Hematopoietic multipotent progenitor cell treated with erythropoietin and hydrocortisone succinate and interleukin-3 and kit ligand, for 15 days (in vitro differentiated cells): ENCODE results near the gene SGIP1.

Experiments used
- DNase-seq: peaks from one replicate; pipeline ENCODE4 v3.0.0-alpha.2; 2015; ENCODE audit warnings: low spot score

The SGIP1 gene

GRCh38 chr1:66606362-66607065 lies 72.6 kb downstream of the SGIP1 start:
- DNase-seq: no peak

DNA sequence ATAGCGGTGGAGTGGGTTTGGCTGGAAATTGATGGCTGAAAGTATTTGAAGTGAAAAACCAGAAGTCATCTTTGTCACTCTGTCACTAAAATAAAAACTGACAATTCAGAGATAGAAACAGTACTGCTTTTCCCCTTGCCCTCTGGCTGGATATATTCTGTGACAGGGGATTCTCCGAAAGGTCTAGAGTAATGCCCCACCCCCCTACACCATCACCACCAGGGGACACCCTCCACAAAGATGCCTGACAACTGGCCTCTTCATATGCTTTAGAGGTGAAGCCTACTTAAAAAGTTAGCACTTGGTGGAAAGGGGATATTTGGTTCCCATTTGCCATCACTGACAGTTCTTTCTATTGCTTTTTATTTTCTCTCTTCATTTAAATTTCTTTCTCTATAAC lies 73.5 kb downstream of the SGIP1 start:
- no peak for DNase-seq

DNA sequence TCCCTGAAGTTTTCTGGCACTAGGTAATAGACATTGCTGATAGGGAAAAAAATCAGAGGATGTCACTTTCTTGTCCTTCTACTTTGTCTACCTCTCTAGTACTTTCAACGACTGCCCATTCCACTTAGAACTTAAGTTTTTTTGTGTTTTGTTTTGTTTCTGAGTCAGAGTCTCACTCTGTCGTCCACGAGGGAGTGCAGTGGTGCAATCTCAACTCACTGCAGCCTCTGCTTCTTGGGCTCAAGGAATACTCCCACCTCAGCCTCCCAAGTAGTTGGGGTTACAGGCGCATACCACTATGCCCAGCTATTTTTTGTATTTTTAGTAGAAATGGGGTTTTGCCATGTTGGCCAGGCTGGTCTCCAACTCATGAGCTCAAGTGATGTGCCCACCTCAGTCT lies 79.2 kb downstream of the SGIP1 start:
- no peak for DNase-seq

DNA sequence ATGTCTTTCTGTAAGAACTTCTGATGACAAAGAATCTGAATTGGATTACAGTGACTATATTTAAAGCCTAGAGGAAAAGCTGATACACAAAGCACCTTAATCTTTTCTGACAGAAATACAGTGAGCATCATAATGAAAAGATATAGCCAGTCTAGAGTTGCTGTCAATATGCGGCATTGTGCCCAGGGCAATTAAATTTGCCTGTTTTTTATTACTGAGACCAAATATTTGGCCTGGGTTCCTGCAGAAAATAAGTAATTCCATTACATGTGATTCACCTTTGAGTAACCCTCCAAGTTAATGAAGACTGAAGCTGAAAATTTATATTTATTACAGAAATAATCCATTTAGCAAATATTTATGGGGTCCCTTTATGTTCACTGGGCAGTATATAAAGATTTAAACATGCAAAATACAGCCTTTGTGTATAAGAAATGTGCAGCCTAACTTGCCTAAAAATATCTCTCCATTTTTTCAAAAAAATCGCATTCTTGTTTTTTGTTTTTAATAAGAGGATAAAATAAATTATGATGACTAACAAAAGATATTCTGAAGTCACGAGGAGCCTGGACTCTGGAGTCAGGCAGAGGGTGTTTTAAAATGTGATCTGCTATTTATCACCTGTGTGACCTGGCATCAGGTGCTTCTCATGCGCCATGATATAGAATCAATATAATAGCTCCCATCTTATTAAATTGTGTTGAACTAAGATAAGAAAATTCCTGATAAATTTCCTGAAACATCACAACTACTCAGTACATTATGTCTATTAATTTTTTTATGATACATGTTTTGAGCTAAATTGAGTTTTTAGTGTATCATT lies 83.6 kb downstream of the SGIP1 start:
- DNase-seq: no peak

- DNase-seq: no peak
Measured at GRCh38 chr1:66618390-66618789, 84.4 kb downstream of the SGIP1 start.

GRCh38 chr1:66623812-66624211 lies 89.9 kb downstream of the SGIP1 start:
- no peak for DNase-seq

- DNase-seq: no peak
Measured at GRCh38 chr1:66624412-66625060, 90.6 kb downstream of the SGIP1 start.

DNA sequence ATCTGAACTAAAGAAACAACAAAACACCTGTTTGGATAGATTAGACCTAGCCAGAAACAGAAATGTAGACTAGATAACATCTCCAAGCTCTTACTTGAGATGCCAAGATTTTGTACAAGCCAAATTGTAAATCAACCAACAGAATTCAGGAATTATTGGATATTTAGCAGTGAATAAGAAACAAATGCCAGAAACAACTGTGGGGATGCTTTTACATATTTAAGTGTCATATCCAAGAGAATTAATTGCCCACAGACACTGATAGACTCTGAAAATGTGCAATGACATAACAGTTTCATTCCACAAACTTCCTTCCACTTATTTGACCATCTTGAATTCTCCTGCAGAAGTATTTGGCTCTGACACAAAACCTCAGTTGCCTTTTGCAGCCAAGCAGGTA lies 92.3 kb downstream of the SGIP1 start:
- DNase-seq: no peak

DNA sequence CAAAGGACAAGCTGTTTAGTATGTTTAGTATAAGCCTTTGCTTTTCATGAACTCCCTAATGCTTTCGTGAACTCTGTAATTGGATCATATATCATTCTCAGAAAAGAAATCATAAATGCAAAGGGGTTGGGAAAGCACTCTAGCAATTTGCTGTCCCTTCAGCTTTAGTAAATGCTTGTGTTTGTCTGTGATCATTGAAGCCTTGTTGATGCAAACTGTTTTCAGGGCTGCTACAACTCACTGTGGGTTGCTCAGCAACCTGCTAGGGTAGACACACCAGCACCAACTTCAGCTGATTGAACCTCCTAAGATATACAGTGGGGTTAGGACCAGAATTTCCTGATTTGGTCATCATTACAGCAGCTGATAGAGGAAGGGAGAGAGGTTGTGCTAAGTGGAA lies 95.0 kb downstream of the SGIP1 start:
- DNase-seq: no peak

- no peak for DNase-seq
Measured at GRCh38 chr1:66633159-66633558, 99.2 kb downstream of the SGIP1 start.

GRCh38 chr1:66637146-66637545 lies 103.2 kb downstream of the SGIP1 start:
- DNase-seq: no peak

DNA sequence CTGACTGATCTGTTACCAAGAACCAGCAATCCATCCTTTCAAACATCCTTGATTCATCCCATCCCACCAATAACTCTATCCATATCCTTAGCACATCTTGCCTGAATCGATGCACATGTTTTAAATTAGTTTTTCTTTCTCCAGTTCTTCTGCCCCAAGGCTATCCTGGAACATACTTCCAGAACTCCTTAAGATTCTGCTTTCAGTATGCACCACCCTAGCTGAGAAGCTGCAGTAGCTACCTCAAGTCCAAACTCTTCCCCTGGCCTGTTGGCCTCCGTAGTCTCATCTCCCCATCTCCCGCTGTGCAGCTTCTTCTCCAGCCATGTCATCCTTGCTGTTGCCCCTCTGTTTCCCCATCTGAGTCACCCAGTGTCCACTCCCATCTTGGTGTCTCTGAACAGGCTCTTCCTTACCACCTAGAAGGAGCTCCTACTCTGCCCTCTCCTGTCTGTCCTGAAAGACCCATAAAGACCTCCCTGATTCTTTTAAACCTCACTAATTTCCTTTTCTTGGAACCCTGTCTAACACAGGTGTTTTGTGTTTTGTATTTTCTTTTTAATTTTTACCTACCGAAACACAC lies 108.0 kb downstream of the SGIP1 start:
- no peak for DNase-seq

- no peak for DNase-seq
Measured at GRCh38 chr1:66642992-66643391, 109.0 kb downstream of the SGIP1 start.

GRCh38 chr1:66644331-66644730 lies 110.4 kb downstream of the SGIP1 start:
- DNase-seq: no peak

GRCh38 chr1:66648901-66649595 lies 115.1 kb downstream of the SGIP1 start:
- DNase-seq: no peak

- no peak for DNase-seq
Measured at GRCh38 chr1:66652556-66652955, 118.6 kb downstream of the SGIP1 start.

- no peak for DNase-seq
Measured at GRCh38 chr1:66654643-66655042, 120.7 kb downstream of the SGIP1 start.

GRCh38 chr1:66671455-66671854 lies 137.5 kb downstream of the SGIP1 start:
- DNase-seq: no peak

DNA sequence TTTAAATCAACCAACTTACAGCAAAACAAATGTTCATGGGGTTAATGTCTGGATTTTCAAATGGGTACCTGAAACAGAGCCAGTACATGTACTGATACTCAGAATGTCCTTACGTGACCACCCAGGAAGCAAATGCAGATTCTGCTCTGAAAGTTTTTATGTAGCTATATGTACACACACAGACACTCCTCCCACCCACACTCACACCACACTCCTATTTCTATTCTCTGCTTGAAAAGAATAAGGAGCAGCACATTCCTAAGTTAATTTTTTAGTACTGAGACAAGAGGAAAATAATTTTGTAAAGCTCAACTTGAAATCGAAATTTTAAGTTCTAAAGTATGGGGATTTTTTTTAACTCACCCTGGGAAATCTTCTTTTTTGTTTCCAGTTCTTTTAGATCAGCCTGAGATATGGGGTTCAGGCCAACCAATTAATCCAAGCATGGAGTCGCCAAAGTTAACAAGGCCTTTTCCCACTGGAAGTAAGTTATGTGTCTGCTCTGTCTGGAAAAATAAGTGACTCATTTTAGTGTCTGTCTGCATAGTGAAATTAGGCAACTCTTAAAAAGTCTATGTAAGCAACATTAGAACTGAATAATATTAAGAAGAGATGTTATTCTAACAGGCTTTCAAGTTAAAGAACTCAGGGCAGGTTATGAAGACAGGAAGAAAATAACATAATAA lies 142.8 kb downstream of the SGIP1 start:
- DNase-seq: no peak

GRCh38 chr1:66678146-66678545 lies 144.2 kb downstream of the SGIP1 start:
- no peak for DNase-seq

GRCh38 chr1:66679140-66679539 lies 145.2 kb downstream of the SGIP1 start:
- no peak for DNase-seq

DNA sequence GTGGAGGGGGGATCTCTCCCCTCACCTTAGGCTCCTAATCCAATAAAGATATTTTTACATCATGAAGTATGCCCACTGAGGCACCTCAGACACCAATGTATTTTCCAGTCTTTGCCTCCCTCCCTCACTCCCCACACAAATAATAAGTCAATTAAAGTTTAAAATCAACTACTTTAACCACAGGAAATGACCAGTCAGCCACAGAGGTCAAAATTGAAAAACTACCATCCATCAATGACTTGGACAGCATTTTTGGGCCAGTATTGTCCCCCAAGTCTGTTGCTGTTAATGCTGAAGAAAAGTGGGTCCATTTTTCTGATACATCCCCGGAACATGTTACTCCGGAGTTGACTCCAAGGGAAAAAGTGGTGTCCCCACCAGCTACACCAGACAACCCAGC lies 147.7 kb downstream of the SGIP1 start:
- DNase-seq: no peak
